Esophagus squamous epithelium (tissue), 4 donors: ENCODE measurements around the gene GMPR2.

Experiments used
- CTCF ChIP-seq, 6 experiments: fragments of 450-650 bp in 4 of 6; fragments of 200-600 bp in 2 of 6; sonication (generic) in 2 of 6; IDR thresholded peaks; one replicate each; pipeline ENCODE4 v1.5.1; 2016 to 2019; ENCODE audit warnings: antibody characterized with exemption in 6 of 6, mild to moderate bottlenecking in 4 of 6, moderate library complexity in 4 of 6
- POLR2A ChIP-seq, 4 donors: fragments of 450-650 bp; IDR thresholded peaks; one replicate each; pipeline ENCODE4 v1.6.1; 2017; ENCODE audit warnings: antibody characterized with exemption in 4 of 4, mild to moderate bottlenecking in 4 of 4, moderate library complexity in 3 of 4

- TF ChIP-seq CTCF (IDR thresholded peaks at IDR 0.05), result no peak
- no peak for TF ChIP-seq POLR2A (IDR thresholded peaks at IDR 0.05)
Observed at GRCh38 chr14:24286996-24287395, 54.3 kb downstream of the GMPR2 start.
